Measurements from ENCODE around the gene GAST.

The GAST gene

DNA sequence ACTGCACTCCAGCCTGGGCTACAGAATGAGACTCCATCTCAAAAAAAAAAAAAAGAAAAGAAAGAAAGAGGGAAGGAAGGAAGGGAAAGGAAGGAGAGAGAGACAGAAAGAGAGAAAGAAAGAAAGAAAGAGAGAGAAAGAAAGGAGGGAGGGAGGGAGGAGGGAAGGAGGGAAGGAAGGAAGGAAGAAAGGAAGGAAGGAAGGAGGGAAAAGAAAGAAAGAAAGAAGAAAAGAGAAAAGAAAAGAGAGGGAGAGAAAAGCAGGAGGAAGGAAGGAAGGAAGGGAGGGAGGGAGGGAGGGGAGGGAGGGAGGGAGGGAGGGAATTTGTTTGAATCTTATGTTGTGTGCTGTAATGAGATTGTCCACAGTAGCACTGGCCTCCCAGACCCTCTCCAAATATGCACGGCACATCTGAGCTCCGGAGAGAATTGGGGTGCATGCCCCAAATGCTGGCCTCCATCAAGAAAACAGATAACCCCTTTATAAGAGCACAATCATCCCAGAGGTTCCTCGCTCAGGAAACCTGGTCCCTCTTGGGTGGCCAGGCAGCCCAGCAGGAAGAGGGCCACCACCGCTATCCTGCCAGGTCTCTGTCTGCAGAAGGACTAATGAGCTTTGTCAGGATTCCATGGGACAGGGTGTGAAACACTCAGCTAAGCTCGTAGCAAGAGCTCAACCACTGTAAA, 32.2 kb upstream of the GAST start:
- TF ChIP-seq EZH2 (IDR thresholded peaks at IDR 0.05; ENCODE audit: borderline replicate concordance, low read length) = no peak
- TF ChIP-seq, protein P1, sequence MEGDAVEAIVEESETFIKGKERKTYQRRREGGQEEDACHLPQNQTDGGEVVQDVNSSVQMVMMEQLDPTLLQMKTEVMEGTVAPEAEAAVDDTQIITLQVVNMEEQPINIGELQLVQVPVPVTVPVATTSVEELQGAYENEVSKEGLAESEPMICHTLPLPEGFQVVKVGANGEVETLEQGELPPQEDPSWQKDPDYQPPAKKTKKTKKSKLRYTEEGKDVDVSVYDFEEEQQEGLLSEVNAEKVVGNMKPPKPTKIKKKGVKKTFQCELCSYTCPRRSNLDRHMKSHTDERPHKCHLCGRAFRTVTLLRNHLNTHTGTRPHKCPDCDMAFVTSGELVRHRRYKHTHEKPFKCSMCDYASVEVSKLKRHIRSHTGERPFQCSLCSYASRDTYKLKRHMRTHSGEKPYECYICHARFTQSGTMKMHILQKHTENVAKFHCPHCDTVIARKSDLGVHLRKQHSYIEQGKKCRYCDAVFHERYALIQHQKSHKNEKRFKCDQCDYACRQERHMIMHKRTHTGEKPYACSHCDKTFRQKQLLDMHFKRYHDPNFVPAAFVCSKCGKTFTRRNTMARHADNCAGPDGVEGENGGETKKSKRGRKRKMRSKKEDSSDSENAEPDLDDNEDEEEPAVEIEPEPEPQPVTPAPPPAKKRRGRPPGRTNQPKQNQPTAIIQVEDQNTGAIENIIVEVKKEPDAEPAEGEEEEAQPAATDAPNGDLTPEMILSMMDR (IDR thresholded peaks at IDR 0.05; ENCODE audit: low read length) = no peak
- Histone ChIP-seq H3K9me3 (ENCODE audit: low read length) (peaks cover 11% of the 10 kb centered on the region; the same call in 1 of the 2 replicates), H3K4me1 (ENCODE audit: insufficient read depth, low read length, severe bottlenecking) (no peaks in the 10 kb centered on the region), H4K20me1 (ENCODE audit: insufficient read depth, low read length) (no peaks in the 10 kb centered on the region), H3K4me3 (ENCODE audit: low read depth, low read length, poor library complexity, severe bottlenecking) (no peak overlapping the region), H3K36me3 (ENCODE audit: insufficient read depth, low read length) (no peaks in the 10 kb centered on the region; the same call in 1 of the 2 replicates), H3K27ac (ENCODE audit: low read depth, low read length, poor library complexity, severe bottlenecking) (no peak overlapping the region), H2AFZ (ENCODE audit: low read length) (no peak overlapping the region), H3K9me2 (ENCODE audit: low read depth, low read length) (no peaks in the 10 kb centered on the region), H3K9ac (ENCODE audit: low read length) (no peak overlapping the region), H3K27me3 (ENCODE audit: insufficient read depth, low read length) (peaks cover 17% of the 10 kb centered on the region; the same call in 1 of the 2 replicates), H3K79me2 (ENCODE audit: insufficient read depth, low read length) (no peaks in the 10 kb centered on the region), H3K4me2 (ENCODE audit: low read length) (no peak overlapping the region), H3F3A (ENCODE audit: insufficient read depth, low read length) (no peaks in the 10 kb centered on the region)

DNA sequence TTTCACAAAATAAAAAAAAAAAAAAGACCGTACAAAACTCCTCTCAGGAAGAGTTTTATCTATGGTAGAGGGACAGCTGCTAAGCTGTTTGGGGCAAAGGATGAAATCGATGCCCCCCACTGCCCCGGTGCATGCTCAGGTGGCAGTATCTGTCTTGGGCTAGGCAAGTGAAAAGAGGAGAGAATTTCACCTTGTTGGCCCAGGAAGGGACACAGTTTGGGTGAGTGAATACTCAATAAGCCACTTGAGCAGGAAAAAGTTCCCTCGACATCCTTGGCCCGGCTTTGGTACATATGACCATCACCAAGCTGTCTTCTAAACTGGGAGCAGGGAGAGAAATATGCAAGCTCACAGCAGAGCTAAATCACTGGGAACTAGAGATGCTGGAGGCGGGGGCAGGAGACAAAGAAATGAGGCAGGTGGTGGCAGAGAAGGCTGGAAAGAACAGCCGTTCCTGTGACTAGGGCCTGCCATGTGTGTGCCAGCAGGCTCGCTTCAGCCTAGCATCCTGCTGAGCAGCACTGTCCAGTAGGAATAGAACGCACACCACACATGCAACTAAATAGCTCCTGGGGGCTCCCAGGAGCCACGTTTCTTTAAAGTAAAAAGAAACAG, 31.6 kb upstream of the GAST start:
- Histone ChIP-seq H3K79me2 (ENCODE audit: insufficient read depth, low read length) (no peaks in the 10 kb centered on the region), H3K36me3 (ENCODE audit: insufficient read depth, low read length) (no peaks in the 10 kb centered on the region; the same call in 1 of the 2 replicates), H3K27ac (ENCODE audit: low read depth, low read length, poor library complexity, severe bottlenecking) (no peak overlapping the region), H3K9me3 (ENCODE audit: low read length) (peaks cover 11% of the 10 kb centered on the region; the same call in 1 of the 2 replicates), H3K4me2 (ENCODE audit: low read length) (no peak overlapping the region), H3F3A (ENCODE audit: insufficient read depth, low read length) (no peaks in the 10 kb centered on the region), H3K9ac (ENCODE audit: low read length) (no peak overlapping the region), H4K20me1 (ENCODE audit: insufficient read depth, low read length) (no peaks in the 10 kb centered on the region), H3K4me3 (ENCODE audit: low read depth, low read length, poor library complexity, severe bottlenecking) (no peak overlapping the region), H3K4me1 (ENCODE audit: insufficient read depth, low read length, severe bottlenecking) (no peaks in the 10 kb centered on the region), H2AFZ (ENCODE audit: low read length) (no peak overlapping the region), H3K9me2 (ENCODE audit: low read depth, low read length) (no peaks in the 10 kb centered on the region), H3K27me3 (ENCODE audit: insufficient read depth, low read length) (peaks cover 17% of the 10 kb centered on the region; the same call in 1 of the 2 replicates)
- no peak for TF ChIP-seq EZH2 (IDR thresholded peaks at IDR 0.05; ENCODE audit: borderline replicate concordance, low read length)
- TF ChIP-seq, protein P1 (IDR thresholded peaks at IDR 0.05; ENCODE audit: low read length) = no peak

DNA sequence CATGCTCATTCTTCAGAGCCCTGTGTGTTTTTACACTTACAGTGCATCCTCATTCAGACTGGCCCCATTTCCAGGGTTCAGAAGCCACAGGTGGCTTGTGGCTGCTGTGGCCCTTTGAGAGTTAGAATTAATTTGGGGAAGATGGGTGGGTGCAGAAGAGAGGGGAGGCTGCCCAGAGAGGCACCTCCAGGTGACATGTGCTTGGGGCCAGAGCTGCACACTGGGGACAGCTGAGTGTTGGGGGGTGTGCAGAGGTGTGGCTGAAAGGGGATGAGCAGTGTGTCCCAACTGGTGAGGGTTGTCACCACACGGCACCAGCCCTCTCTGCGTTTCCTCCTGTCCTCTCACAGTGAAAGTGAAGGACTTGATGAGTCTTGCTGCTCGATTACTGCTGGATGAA, 30.4 kb upstream of the GAST start:
- no peaks in the 10 kb centered on the region; the same call in 1 of the 2 replicates for H3K36me3 ChIP-seq (ENCODE audit: insufficient read depth, low read length)
- no peak overlapping the region for H2AFZ ChIP-seq (ENCODE audit: low read length)
- peaks cover 17% of the 10 kb centered on the region; the same call in 1 of the 2 replicates for H3K27me3 ChIP-seq (ENCODE audit: insufficient read depth, low read length)
- TF ChIP-seq EZH2 (IDR thresholded peaks at IDR 0.05; ENCODE audit: borderline replicate concordance, low read length) = no peak
- TF ChIP-seq, protein P1 (IDR thresholded peaks at IDR 0.05; ENCODE audit: low read length) = no peak
- H3K27ac ChIP-seq (ENCODE audit: low read depth, low read length, poor library complexity, severe bottlenecking) = no peak overlapping the region
- no peaks in the 10 kb centered on the region for H3K4me1 ChIP-seq (ENCODE audit: insufficient read depth, low read length, severe bottlenecking)
- no peak overlapping the region for H3K4me3 ChIP-seq (ENCODE audit: low read depth, low read length, poor library complexity, severe bottlenecking)
- no peak overlapping the region for H3K9ac ChIP-seq (ENCODE audit: low read length)
- no peaks in the 10 kb centered on the region for H3F3A ChIP-seq (ENCODE audit: insufficient read depth, low read length)
- H3K4me2 ChIP-seq (ENCODE audit: low read length) = no peak overlapping the region
- no peaks in the 10 kb centered on the region for H4K20me1 ChIP-seq (ENCODE audit: insufficient read depth, low read length)
- H3K79me2 ChIP-seq (ENCODE audit: insufficient read depth, low read length) = no peaks in the 10 kb centered on the region
- peaks cover 11% of the 10 kb centered on the region; the same call in 1 of the 2 replicates for H3K9me3 ChIP-seq (ENCODE audit: low read length)
- no peaks in the 10 kb centered on the region for H3K9me2 ChIP-seq (ENCODE audit: low read depth, low read length)

Measured in OCI-LY1 (cell line).